AML-193 (cell line): ENCODE measurements around the gene ABITRAM.
"Not testable (repeated sequence)": the region's sequence is repeated elsewhere in the genome, so short reads cannot be mapped to it uniquely, and the experiment has no call there.

Experiments
- DNase-seq, 2 experiments: peaks; one replicate each; lab custom pipeline; 2025; lab: John Stamatoyannopoulos, UW

Gene ABITRAM

GRCh38 chr9:108928386-108928785 is 5.8 kb upstream of the ABITRAM start:
- no peak for DNase-seq

GRCh38 chr9:108933231-108933717 is 926 bp upstream of the ABITRAM start:
- no peak for DNase-seq

GRCh38 chr9:108933718-108934322 is 380 bp upstream of the ABITRAM start, which contains the start of gene ELP1:
ELP1 (minus strand) TSS chr9:108934124; CDS start chr9:108931146, 2,978 bp downstream.
- DNase-seq, result peak; percentile 81 to 86

GRCh38 chr9:108937561-108938305 is 3.5 kb downstream of the ABITRAM start:
- no peak for DNase-seq

GRCh38 chr9:108939975-108940374 is 5.8 kb downstream of the ABITRAM start:
- no peak for DNase-seq

- no peak for DNase-seq
These were observed 16.0 kb downstream of the ABITRAM start for GRCh38 chr9:108950168-108950567.

- no peak for DNase-seq
These were observed 17.4 kb downstream of the ABITRAM start for GRCh38 chr9:108951578-108951977.

- DNase-seq, result peak; percentile 17 to 38
These were observed 19.9 kb downstream of the ABITRAM start for GRCh38 chr9:108953983-108954574.

GRCh38 chr9:108956022-108956630 is 21.9 kb downstream of the ABITRAM start:
- DNase-seq, result no peak

- DNase-seq, result no peak
These were observed 22.4 kb downstream of the ABITRAM start for GRCh38 chr9:108956631-108957026.

GRCh38 chr9:108960331-108960730 is 26.1 kb downstream of the ABITRAM start:
- DNase-seq, result no peak

GRCh38 chr9:108961151-108961550 is 27.0 kb downstream of the ABITRAM start:
- DNase-seq, result no peak

GRCh38 chr9:108963459-108964143 is 29.4 kb downstream of the ABITRAM start:
- no peak for DNase-seq

GRCh38 chr9:108967916-108968315 is 33.7 kb downstream of the ABITRAM start:
- no peak for DNase-seq

GRCh38 chr9:108971392-108971791 is 37.2 kb downstream of the ABITRAM start:
- DNase-seq, result not testable (repeated sequence)

GRCh38 chr9:108972186-108972585 is 38.0 kb downstream of the ABITRAM start:
- DNase-seq, result no peak

- DNase-seq, result no peak
These were observed 38.5 kb downstream of the ABITRAM start for GRCh38 chr9:108972626-108973209.

- DNase-seq, result no peak
These were observed 39.7 kb downstream of the ABITRAM start for GRCh38 chr9:108973895-108974294.

- DNase-seq, result no peak
These were observed 44.0 kb downstream of the ABITRAM start for GRCh38 chr9:108978205-108978604.

- DNase-seq, result no peak
These were observed 46.7 kb downstream of the ABITRAM start for GRCh38 chr9:108980893-108981292.

GRCh38 chr9:108983885-108984284 is 49.7 kb downstream of the ABITRAM start:
- DNase-seq, result no peak
